HG03066 (cell line): ENCODE measurements around the gene CPTP.

Experiments
- ATAC-seq: cut with Tn5 transposase; IDR thresholded peaks from one replicate; pipeline ENCODE4 v1.9.1; 2021; ENCODE audit warnings: low read depth; ENCODE audit not compliant: unreplicated experiment

The CPTP gene

GRCh38 chr1:1324524-1325287 is at the start of gene CPTP, which contains the start of gene INTS11:
Gene CPTP, plus strand, starts transcription at chr1:1324802. Its CDS starts 2,109 bp downstream, at chr1:1326911.
Gene INTS11, minus strand, starts transcription at chr1:1324660. Its CDS starts 52 bp downstream, at chr1:1324608.
- ATAC-seq, result peak; percentile 70

- ATAC-seq, result no peak
These were observed 49.6 kb upstream of the CPTP start for GRCh38 chr1:1274931-1275431.

- no peak for ATAC-seq
These were observed 48.8 kb upstream of the CPTP start for GRCh38 chr1:1275836-1276235.

GRCh38 chr1:1278620-1279019 is 46.0 kb upstream of the CPTP start:
- ATAC-seq, result no peak

GRCh38 chr1:1279028-1279427 is 45.6 kb upstream of the CPTP start:
- no peak for ATAC-seq

GRCh38 chr1:1280782-1281481 is 43.7 kb upstream of the CPTP start:
- ATAC-seq, result no peak

- ATAC-seq, result no peak
These were observed 42.9 kb upstream of the CPTP start for GRCh38 chr1:1281533-1282321.

GRCh38 chr1:1282998-1283397 is 41.6 kb upstream of the CPTP start:
- ATAC-seq, result no peak

- no peak for ATAC-seq
These were observed 40.8 kb upstream of the CPTP start for GRCh38 chr1:1283821-1284220.

GRCh38 chr1:1284221-1285101 is 40.1 kb upstream of the CPTP start:
- ATAC-seq, result no peak

- no peak for ATAC-seq
These were observed 39.5 kb upstream of the CPTP start for GRCh38 chr1:1285102-1285571.

GRCh38 chr1:1285611-1286311 is 38.8 kb upstream of the CPTP start:
- ATAC-seq, result no peak

GRCh38 chr1:1286313-1287261 is 38.0 kb upstream of the CPTP start:
- ATAC-seq, result no peak

- ATAC-seq, result no peak
These were observed 37.1 kb upstream of the CPTP start for GRCh38 chr1:1287288-1288110.

GRCh38 chr1:1290238-1290731 is 34.3 kb upstream of the CPTP start:
- no peak for ATAC-seq

- ATAC-seq, result no peak
These were observed 33.5 kb upstream of the CPTP start for GRCh38 chr1:1291023-1291528.
